GM19397 (cell line): ENCODE results near the gene ZNF777.
A peak's percentile ranks its signal among the peaks of the same experiment; 100 is the strongest.
"Not testable (repeated sequence)": the region's sequence is repeated elsewhere in the genome, so short reads cannot be mapped to it uniquely, and the experiment has no call there.

Experiments used
- ATAC-seq: cut with Tn5 transposase; IDR thresholded peaks from one replicate; pipeline ENCODE4 v1.9.1; 2021; ENCODE audit warnings: mild to moderate bottlenecking, moderate library complexity; ENCODE audit not compliant: unreplicated experiment

ZNF777 gene

GRCh38 chr7:149422162-149422913 is 38.5 kb downstream of the ZNF777 start:
- peak; percentile 97 for ATAC-seq

GRCh38 chr7:149420006-149420405 is 40.9 kb downstream of the ZNF777 start:
- ATAC-seq = no peak

- ATAC-seq = no peak
Measured at GRCh38 chr7:149415391-149416071, 45.3 kb downstream of the ZNF777 start.

- no peak for ATAC-seq
Measured at GRCh38 chr7:149414745-149415390, 46.0 kb downstream of the ZNF777 start.

- no peak for ATAC-seq
Measured at GRCh38 chr7:149414171-149414570, 46.7 kb downstream of the ZNF777 start.

GRCh38 chr7:149413083-149413482 is 47.8 kb downstream of the ZNF777 start:
- not testable (repeated sequence) for ATAC-seq

GRCh38 chr7:149409895-149410294 is 51.0 kb downstream of the ZNF777 start:
- no peak for ATAC-seq

GRCh38 chr7:149404825-149405224 is 56.0 kb downstream of the ZNF777 start:
- ATAC-seq = no peak

- ATAC-seq = no peak
Measured at GRCh38 chr7:149404396-149404795, 56.5 kb downstream of the ZNF777 start.

- ATAC-seq = no peak
Measured at GRCh38 chr7:149398195-149398820, 62.6 kb downstream of the ZNF777 start.

- ATAC-seq = no peak
Measured at GRCh38 chr7:149397470-149398043, 63.3 kb downstream of the ZNF777 start.

- not testable (repeated sequence) for ATAC-seq
Measured at GRCh38 chr7:149388550-149389335, 72.1 kb downstream of the ZNF777 start.

- not testable (repeated sequence) for ATAC-seq
Measured at GRCh38 chr7:149386514-149386913, 74.3 kb downstream of the ZNF777 start.

- ATAC-seq = no peak
Measured at GRCh38 chr7:149385195-149385950, 75.5 kb downstream of the ZNF777 start.
